WTC11 (cell line): ENCODE data around the gene BRD4. TPM values are rescaled to one million over a fixed set of nuclear protein-coding genes. Genes with fewer than 3 reads are reported as not detected.
A peak's percentile ranks its signal among the peaks of the same experiment; 100 is the strongest.

Experiments used
- ATAC-seq: fragments of 200-7000 bp; cut with Tn5 transposase; 2 replicates; pipeline ENCODE4 v1.10.0; 2021; ENCODE audit warnings: mild to moderate bottlenecking, moderate library complexity
- CTCF ChIA-PET: fragments of 300-600 bp; sonication (Branson Sonifier 250); formaldehyde crosslinking; loops from one replicate; lab custom pipeline; 2021; ENCODE audit warnings: antibody characterized with exemption; lab: Charles Lee
- POLR2A ChIA-PET: fragments of 350-600 bp; sonication (Branson Sonifier 250); formaldehyde crosslinking; loops from one replicate; lab custom pipeline; 2021; ENCODE audit warnings: antibody characterized with exemption; lab: Charles Lee
- DNase-seq: peaks from one replicate; pipeline ENCODE4 v3.0.0; 2021; ENCODE audit warnings: low spot score
- H3K27ac Mint-ChIP-seq: 2 replicates; pipeline ENCODE4 v1.8.0; 2021; ENCODE audit warnings: mixed read lengths
- H3K27me3 Mint-ChIP-seq: 2 replicates; pipeline ENCODE4 v1.8.0; 2021; ENCODE audit warnings: low read depth, mild to moderate bottlenecking, moderate library complexity, mixed read lengths
- H3K36me3 Mint-ChIP-seq: 2 replicates; pipeline ENCODE4 v1.8.0; 2021; ENCODE audit warnings: mixed read lengths
- H3K4me1 Mint-ChIP-seq: 2 replicates; pipeline ENCODE4 v1.8.0; 2022; ENCODE audit warnings: mixed read lengths
- H3K4me3 Mint-ChIP-seq: 2 replicates; pipeline ENCODE4 v1.8.0; 2021; ENCODE audit warnings: mild to moderate bottlenecking, moderate library complexity, mixed read lengths
- H3K9me3 Mint-ChIP-seq: 2 replicates; pipeline ENCODE4 v1.8.0; 2021; ENCODE audit warnings: mixed read lengths
- GRHL2 ChIP-seq: fragments of 250-450 bp; sonication (Bioruptor Pico); IDR thresholded peaks from 2 replicates; pipeline ENCODE4 v1.8.0; 2022; ENCODE audit warnings: mild to moderate bottlenecking, moderate library complexity; ENCODE audit not compliant: insufficient replicate concordance, severe bottlenecking
- MYBL2 ChIP-seq: sonication (generic); formaldehyde crosslinking; IDR thresholded peaks from 2 replicates; pipeline ENCODE4 v1.8.1; 2023; ENCODE audit warnings: mild to moderate bottlenecking, moderate library complexity, missing genetic modification reagents
- TEAD4 ChIP-seq: sonication (generic); formaldehyde crosslinking; IDR thresholded peaks from 2 replicates; pipeline ENCODE4 v1.8.0; 2022; ENCODE audit warnings: mild to moderate bottlenecking, missing genetic modification reagents
- TP53 ChIP-seq: sonication (generic); formaldehyde crosslinking; IDR thresholded peaks from 2 replicates; pipeline ENCODE4 v1.8.1; 2023; ENCODE audit warnings: mild to moderate bottlenecking, missing genetic modification reagents
- ZNF317 ChIP-seq: sonication (generic); formaldehyde crosslinking; IDR thresholded peaks from 2 replicates; pipeline ENCODE4 v1.8.1; 2023; ENCODE audit warnings: low read depth, mild to moderate bottlenecking, moderate library complexity, missing genetic modification reagents, borderline replicate concordance
- ZNF416 ChIP-seq: fragments of 250-450 bp; sonication (Bioruptor Pico); IDR thresholded peaks from 2 replicates; pipeline ENCODE4 v1.9.0; 2021; ENCODE audit warnings: mild to moderate bottlenecking, inconsistent platforms
- total RNA-seq: library from RNA; stranded (reverse); gene quantifications from 3 replicates; pipeline ENCODE4 v1.2.3, GENCODE V29; 2021
- TF ChIP-seq, protein P1 (sequence below): sonication (generic); formaldehyde crosslinking; conservative IDR thresholded peaks from 2 replicates; pipeline ENCODE4 v1.8.1; 2022; ENCODE audit warnings: mild to moderate bottlenecking, missing genetic modification reagents
- TF ChIP-seq, protein P2 (sequence below): sonication (generic); formaldehyde crosslinking; IDR thresholded peaks from 2 replicates; pipeline ENCODE4 v1.8.0; 2022; ENCODE audit warnings: mild to moderate bottlenecking, missing genetic modification reagents
- TF ChIP-seq, protein P3 (sequence below): fragments of 250-450 bp; sonication (Bioruptor Pico); IDR thresholded peaks from 2 replicates; pipeline ENCODE4 v1.9.0; 2021; ENCODE audit warnings: mild to moderate bottlenecking, borderline replicate concordance
- TF ChIP-seq, protein P4 (sequence below): sonication (generic); formaldehyde crosslinking; IDR thresholded peaks from 2 replicates; pipeline ENCODE4 v1.8.1; 2023; ENCODE audit warnings: mild to moderate bottlenecking, missing genetic modification reagents, moderate library complexity
- TF ChIP-seq, protein P5 (sequence below): sonication (generic); formaldehyde crosslinking; IDR thresholded peaks from 2 replicates; pipeline ENCODE4 v1.8.1; 2023; ENCODE audit warnings: mild to moderate bottlenecking, missing genetic modification reagents, borderline replicate concordance
- TF ChIP-seq, protein P6 (sequence below): sonication (generic); formaldehyde crosslinking; IDR thresholded peaks from 2 replicates; pipeline ENCODE4 v1.8.1; 2022; ENCODE audit warnings: missing genetic modification reagents, borderline replicate concordance
- TF ChIP-seq, protein P7 (sequence below): sonication (generic); formaldehyde crosslinking; IDR thresholded peaks from 2 replicates; pipeline ENCODE4 v1.8.0; 2023; ENCODE audit warnings: missing genetic modification reagents, mild to moderate bottlenecking, borderline replicate concordance

BRD4 gene
- total RNA-seq, 1 experiment from 2014 or later, result 128 TPM

DNA sequence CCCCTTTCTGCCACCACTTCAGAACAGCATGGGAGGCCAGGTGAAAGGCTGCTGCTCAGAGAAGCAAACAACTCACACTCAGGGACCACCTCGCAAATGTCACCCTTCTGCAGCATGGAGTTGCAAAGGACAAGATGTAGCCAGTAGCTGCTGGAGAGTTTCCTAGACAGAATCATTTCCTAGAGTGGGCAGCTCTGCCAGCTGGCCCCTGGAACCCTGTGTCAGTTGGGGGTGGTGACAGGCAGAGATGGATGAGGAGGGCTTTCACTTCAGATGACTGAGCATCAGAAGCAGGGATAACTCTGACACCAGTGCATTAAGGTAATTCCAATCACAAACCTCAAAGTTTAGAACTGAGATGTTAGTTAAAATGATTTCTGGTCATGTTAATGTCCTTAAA lies 65.7 kb downstream of the BRD4 start (continued):
- TF ChIP-seq, protein P1, sequence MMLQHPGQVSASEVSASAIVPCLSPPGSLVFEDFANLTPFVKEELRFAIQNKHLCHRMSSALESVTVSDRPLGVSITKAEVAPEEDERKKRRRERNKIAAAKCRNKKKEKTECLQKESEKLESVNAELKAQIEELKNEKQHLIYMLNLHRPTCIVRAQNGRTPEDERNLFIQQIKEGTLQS (CRISPR knock-in tag), result no peak
- TF ChIP-seq, all 79 proteins: peak for 0

DNA sequence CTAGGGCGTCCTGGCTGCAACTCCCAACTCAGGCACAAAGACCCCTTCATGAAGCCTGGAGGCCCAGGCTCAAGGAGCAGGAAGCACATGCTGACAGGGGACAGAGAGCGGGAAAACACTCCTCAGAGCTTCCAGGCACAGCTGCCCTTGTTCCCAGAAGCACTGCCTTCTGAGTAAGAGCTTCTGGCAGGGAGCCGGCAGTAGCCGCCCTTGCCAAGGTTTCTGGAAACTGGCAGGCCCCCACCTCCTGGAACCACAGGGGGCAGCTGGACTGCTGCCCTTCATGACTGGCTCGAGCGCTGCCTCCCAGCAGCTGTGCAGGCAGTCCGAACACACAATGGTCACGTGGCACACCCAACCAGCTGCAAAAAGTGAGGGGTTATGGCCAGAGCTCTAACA lies 66.5 kb downstream of the BRD4 start:
- TF ChIP-seq TEAD4 (no peak), ZNF317 (CRISPR knock-in tag) (no peak), TP53 (CRISPR knock-in tag) (no peak), ZNF416 (no peak), MYBL2 (no peak)
- TF ChIP-seq, protein P2, sequence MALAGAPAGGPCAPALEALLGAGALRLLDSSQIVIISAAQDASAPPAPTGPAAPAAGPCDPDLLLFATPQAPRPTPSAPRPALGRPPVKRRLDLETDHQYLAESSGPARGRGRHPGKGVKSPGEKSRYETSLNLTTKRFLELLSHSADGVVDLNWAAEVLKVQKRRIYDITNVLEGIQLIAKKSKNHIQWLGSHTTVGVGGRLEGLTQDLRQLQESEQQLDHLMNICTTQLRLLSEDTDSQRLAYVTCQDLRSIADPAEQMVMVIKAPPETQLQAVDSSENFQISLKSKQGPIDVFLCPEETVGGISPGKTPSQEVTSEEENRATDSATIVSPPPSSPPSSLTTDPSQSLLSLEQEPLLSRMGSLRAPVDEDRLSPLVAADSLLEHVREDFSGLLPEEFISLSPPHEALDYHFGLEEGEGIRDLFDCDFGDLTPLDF (CRISPR knock-in tag), result no peak
- TF ChIP-seq, protein P3, sequence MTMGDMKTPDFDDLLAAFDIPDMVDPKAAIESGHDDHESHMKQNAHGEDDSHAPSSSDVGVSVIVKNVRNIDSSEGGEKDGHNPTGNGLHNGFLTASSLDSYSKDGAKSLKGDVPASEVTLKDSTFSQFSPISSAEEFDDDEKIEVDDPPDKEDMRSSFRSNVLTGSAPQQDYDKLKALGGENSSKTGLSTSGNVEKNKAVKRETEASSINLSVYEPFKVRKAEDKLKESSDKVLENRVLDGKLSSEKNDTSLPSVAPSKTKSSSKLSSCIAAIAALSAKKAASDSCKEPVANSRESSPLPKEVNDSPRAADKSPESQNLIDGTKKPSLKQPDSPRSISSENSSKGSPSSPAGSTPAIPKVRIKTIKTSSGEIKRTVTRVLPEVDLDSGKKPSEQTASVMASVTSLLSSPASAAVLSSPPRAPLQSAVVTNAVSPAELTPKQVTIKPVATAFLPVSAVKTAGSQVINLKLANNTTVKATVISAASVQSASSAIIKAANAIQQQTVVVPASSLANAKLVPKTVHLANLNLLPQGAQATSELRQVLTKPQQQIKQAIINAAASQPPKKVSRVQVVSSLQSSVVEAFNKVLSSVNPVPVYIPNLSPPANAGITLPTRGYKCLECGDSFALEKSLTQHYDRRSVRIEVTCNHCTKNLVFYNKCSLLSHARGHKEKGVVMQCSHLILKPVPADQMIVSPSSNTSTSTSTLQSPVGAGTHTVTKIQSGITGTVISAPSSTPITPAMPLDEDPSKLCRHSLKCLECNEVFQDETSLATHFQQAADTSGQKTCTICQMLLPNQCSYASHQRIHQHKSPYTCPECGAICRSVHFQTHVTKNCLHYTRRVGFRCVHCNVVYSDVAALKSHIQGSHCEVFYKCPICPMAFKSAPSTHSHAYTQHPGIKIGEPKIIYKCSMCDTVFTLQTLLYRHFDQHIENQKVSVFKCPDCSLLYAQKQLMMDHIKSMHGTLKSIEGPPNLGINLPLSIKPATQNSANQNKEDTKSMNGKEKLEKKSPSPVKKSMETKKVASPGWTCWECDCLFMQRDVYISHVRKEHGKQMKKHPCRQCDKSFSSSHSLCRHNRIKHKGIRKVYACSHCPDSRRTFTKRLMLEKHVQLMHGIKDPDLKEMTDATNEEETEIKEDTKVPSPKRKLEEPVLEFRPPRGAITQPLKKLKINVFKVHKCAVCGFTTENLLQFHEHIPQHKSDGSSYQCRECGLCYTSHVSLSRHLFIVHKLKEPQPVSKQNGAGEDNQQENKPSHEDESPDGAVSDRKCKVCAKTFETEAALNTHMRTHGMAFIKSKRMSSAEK, result no peak
- TF ChIP-seq, protein P4, sequence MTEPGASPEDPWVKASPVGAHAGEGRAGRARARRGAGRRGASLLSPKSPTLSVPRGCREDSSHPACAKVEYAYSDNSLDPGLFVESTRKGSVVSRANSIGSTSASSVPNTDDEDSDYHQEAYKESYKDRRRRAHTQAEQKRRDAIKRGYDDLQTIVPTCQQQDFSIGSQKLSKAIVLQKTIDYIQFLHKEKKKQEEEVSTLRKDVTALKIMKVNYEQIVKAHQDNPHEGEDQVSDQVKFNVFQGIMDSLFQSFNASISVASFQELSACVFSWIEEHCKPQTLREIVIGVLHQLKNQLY (CRISPR knock-in tag), result no peak
- TF ChIP-seq, all 79 proteins: peak for 0
- H3K4me1 Mint-ChIP-seq, result no peaks in the 10 kb centered on the region
- no peaks in the 10 kb centered on the region for H3K27me3 Mint-ChIP-seq
- CTCF ChIA-PET, result interaction anchor here (0.7 to 0.8 kb wide), 2 partner anchors 174 to 290 kb away, joined by 3 to 4 read pairs; no protein-coding TSS in a partner anchor
- peaks cover 76% of the 10 kb centered on the region for H3K36me3 Mint-ChIP-seq
- H3K4me3 Mint-ChIP-seq, result no peak overlapping the region
- ATAC-seq (no peak), DNase-seq (no peak)
- peak overlapping the region; percentile 83; the same call in 1 of the 2 replicates for H3K27ac Mint-ChIP-seq
- no peaks in the 10 kb centered on the region for H3K9me3 Mint-ChIP-seq
- POLR2A ChIA-PET, result no interaction called here

DNA sequence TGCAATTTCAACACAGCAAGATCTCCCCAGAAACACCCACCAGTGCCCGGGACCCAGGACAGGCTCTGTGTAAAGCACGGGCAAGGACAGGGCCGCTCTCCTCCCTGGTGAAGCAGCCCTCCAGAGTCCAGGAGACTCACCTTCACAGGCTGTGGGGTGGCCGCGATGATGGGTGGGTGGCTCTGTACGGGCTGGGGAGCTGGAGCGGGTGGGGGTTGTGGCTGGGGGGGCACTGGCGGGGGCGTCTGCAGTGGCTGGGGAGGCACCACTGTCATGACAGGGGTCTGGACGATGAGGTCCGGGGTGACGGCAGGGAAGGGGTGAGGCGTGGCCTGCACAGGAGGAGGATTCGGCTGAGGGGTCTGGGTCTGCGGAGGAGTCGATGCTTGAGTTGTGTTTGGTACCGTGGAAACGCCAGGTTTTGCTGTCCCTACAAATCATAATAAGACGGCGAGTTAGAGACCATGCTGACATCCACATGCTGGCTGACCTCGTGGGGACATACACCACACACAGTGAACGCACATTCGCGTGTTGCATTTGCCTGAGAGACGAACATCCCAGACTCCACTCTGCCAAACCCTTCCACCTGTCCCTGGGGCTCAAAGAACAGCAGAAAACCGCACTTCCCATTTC lies 67.0 kb downstream of the BRD4 start:
- no peaks in the 10 kb centered on the region for H3K27me3 Mint-ChIP-seq
- no peak overlapping the region for H3K4me3 Mint-ChIP-seq
- ATAC-seq (no peak), DNase-seq (no peak)
- H3K9me3 Mint-ChIP-seq, result no peaks in the 10 kb centered on the region
- H3K36me3 Mint-ChIP-seq, result peaks cover 77% of the 10 kb centered on the region
- no peaks in the 10 kb centered on the region for H3K4me1 Mint-ChIP-seq
- peak overlapping the region; percentile 83; the same call in 1 of the 2 replicates for H3K27ac Mint-ChIP-seq
- CTCF ChIA-PET, result no interaction called here
- POLR2A ChIA-PET, result no interaction called here
- TF ChIP-seq, protein P5, sequence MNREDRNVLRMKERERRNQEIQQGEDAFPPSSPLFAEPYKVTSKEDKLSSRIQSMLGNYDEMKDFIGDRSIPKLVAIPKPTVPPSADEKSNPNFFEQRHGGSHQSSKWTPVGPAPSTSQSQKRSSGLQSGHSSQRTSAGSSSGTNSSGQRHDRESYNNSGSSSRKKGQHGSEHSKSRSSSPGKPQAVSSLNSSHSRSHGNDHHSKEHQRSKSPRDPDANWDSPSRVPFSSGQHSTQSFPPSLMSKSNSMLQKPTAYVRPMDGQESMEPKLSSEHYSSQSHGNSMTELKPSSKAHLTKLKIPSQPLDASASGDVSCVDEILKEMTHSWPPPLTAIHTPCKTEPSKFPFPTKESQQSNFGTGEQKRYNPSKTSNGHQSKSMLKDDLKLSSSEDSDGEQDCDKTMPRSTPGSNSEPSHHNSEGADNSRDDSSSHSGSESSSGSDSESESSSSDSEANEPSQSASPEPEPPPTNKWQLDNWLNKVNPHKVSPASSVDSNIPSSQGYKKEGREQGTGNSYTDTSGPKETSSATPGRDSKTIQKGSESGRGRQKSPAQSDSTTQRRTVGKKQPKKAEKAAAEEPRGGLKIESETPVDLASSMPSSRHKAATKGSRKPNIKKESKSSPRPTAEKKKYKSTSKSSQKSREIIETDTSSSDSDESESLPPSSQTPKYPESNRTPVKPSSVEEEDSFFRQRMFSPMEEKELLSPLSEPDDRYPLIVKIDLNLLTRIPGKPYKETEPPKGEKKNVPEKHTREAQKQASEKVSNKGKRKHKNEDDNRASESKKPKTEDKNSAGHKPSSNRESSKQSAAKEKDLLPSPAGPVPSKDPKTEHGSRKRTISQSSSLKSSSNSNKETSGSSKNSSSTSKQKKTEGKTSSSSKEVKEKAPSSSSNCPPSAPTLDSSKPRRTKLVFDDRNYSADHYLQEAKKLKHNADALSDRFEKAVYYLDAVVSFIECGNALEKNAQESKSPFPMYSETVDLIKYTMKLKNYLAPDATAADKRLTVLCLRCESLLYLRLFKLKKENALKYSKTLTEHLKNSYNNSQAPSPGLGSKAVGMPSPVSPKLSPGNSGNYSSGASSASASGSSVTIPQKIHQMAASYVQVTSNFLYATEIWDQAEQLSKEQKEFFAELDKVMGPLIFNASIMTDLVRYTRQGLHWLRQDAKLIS (CRISPR knock-in tag), result no peak
- TF ChIP-seq, protein P6, sequence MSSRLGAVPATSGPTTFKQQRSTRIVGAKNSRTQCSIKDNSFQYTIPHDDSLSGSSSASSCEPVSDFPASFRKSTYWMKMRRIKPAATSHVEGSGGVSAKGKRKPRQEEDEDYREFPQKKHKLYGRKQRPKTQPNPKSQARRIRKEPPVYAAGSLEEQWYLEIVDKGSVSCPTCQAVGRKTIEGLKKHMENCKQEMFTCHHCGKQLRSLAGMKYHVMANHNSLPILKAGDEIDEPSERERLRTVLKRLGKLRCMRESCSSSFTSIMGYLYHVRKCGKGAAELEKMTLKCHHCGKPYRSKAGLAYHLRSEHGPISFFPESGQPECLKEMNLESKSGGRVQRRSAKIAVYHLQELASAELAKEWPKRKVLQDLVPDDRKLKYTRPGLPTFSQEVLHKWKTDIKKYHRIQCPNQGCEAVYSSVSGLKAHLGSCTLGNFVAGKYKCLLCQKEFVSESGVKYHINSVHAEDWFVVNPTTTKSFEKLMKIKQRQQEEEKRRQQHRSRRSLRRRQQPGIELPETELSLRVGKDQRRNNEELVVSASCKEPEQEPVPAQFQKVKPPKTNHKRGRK, result no peak
- TF ChIP-seq, protein P7, sequence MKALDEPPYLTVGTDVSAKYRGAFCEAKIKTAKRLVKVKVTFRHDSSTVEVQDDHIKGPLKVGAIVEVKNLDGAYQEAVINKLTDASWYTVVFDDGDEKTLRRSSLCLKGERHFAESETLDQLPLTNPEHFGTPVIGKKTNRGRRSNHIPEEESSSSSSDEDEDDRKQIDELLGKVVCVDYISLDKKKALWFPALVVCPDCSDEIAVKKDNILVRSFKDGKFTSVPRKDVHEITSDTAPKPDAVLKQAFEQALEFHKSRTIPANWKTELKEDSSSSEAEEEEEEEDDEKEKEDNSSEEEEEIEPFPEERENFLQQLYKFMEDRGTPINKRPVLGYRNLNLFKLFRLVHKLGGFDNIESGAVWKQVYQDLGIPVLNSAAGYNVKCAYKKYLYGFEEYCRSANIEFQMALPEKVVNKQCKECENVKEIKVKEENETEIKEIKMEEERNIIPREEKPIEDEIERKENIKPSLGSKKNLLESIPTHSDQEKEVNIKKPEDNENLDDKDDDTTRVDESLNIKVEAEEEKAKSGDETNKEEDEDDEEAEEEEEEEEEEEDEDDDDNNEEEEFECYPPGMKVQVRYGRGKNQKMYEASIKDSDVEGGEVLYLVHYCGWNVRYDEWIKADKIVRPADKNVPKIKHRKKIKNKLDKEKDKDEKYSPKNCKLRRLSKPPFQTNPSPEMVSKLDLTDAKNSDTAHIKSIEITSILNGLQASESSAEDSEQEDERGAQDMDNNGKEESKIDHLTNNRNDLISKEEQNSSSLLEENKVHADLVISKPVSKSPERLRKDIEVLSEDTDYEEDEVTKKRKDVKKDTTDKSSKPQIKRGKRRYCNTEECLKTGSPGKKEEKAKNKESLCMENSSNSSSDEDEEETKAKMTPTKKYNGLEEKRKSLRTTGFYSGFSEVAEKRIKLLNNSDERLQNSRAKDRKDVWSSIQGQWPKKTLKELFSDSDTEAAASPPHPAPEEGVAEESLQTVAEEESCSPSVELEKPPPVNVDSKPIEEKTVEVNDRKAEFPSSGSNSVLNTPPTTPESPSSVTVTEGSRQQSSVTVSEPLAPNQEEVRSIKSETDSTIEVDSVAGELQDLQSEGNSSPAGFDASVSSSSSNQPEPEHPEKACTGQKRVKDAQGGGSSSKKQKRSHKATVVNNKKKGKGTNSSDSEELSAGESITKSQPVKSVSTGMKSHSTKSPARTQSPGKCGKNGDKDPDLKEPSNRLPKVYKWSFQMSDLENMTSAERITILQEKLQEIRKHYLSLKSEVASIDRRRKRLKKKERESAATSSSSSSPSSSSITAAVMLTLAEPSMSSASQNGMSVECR (CRISPR knock-in tag), result no peak
- no peak for TF ChIP-seq GRHL2 (CRISPR knock-in tag)
